HG03558 (cell line): Measurements from ENCODE around the gene ORC3.

Experiments used
- ATAC-seq: cut with Tn5 transposase; IDR thresholded peaks from one replicate; pipeline ENCODE4 v1.9.1; 2021; ENCODE audit warnings: moderate number of reproducible peaks; ENCODE audit not compliant: unreplicated experiment; ENCODE audit errors: extremely low read depth

ORC3 gene

GRCh38 chr6:87655824-87656223 lies 65.9 kb downstream of the ORC3 start:
- ATAC-seq, result no peak

GRCh38 chr6:87656857-87657256 lies 66.9 kb downstream of the ORC3 start:
- ATAC-seq, result peak; percentile 60

- ATAC-seq, result no peak
Measured at GRCh38 chr6:87658516-87658915, 68.6 kb downstream of the ORC3 start.

GRCh38 chr6:87660226-87660911 lies 70.4 kb downstream of the ORC3 start:
- ATAC-seq, result no peak

- no peak for ATAC-seq
Measured at GRCh38 chr6:87661016-87661415, 71.1 kb downstream of the ORC3 start.

GRCh38 chr6:87661503-87661902 lies 71.6 kb downstream of the ORC3 start:
- ATAC-seq, result no peak

- no peak for ATAC-seq
Measured at GRCh38 chr6:87663434-87663833, 73.5 kb downstream of the ORC3 start.

GRCh38 chr6:87664921-87665485 lies 75.1 kb downstream of the ORC3 start:
- no peak for ATAC-seq

- ATAC-seq, result no peak
Measured at GRCh38 chr6:87667032-87667431, 77.1 kb downstream of the ORC3 start.

GRCh38 chr6:87668013-87668412 lies 78.1 kb downstream of the ORC3 start:
- ATAC-seq, result no peak

- no peak for ATAC-seq
Measured at GRCh38 chr6:87669051-87669450, 79.1 kb downstream of the ORC3 start.

GRCh38 chr6:87670707-87671106 lies 80.8 kb downstream of the ORC3 start:
- ATAC-seq, result no peak

- no peak for ATAC-seq
Measured at GRCh38 chr6:87671555-87672029, 81.7 kb downstream of the ORC3 start.

- ATAC-seq, result no peak
Measured at GRCh38 chr6:87672641-87673040, 82.7 kb downstream of the ORC3 start.

GRCh38 chr6:87673237-87673636 lies 83.3 kb downstream of the ORC3 start:
- no peak for ATAC-seq

- ATAC-seq, result no peak
Measured at GRCh38 chr6:87674290-87674689, 84.4 kb downstream of the ORC3 start.

GRCh38 chr6:87675004-87675681 lies 85.2 kb downstream of the ORC3 start:
- no peak for ATAC-seq

GRCh38 chr6:87682310-87682709 lies 92.4 kb downstream of the ORC3 start:
- no peak for ATAC-seq

GRCh38 chr6:87683890-87684289 lies 94.0 kb downstream of the ORC3 start:
- no peak for ATAC-seq

- ATAC-seq, result no peak
Measured at GRCh38 chr6:87684895-87685654, 95.1 kb downstream of the ORC3 start.
